Osteoblast (primary cell): ENCODE results near the gene ADD2. TPM values are rescaled to one million over a fixed set of nuclear protein-coding genes. Genes with fewer than 3 reads are reported as not detected.

Experiments used
- DNase-seq: peaks from one replicate; pipeline ENCODE4 v3.0.0; 2011; ENCODE audit warnings: low spot score, mixed read lengths; ENCODE audit not compliant: insufficient read length; ENCODE audit errors: missing footprints
- H2AFZ ChIP-seq: 2 replicates; pipeline ENCODE4 v1.6.0; 2011; ENCODE audit warnings: mild to moderate bottlenecking, low read length
- H3K27ac ChIP-seq: 2 replicates; pipeline ENCODE4 v1.5.1; 2011; ENCODE audit warnings: mild to moderate bottlenecking, low read depth, low read length, moderate library complexity
- H3K27me3 ChIP-seq: 2 replicates; pipeline ENCODE4 v1.6.0; 2012; ENCODE audit warnings: mild to moderate bottlenecking, control low read depth, inconsistent platforms, low read length, moderate library complexity; ENCODE audit not compliant: insufficient read depth
- H3K36me3 ChIP-seq: 2 replicates; pipeline ENCODE4 v1.5.1; 2011; ENCODE audit warnings: mild to moderate bottlenecking, low read length, control low read depth, moderate library complexity; ENCODE audit not compliant: insufficient read depth
- H3K4me1 ChIP-seq: 2 replicates; pipeline ENCODE4 v1.5.1; 2011; ENCODE audit warnings: mild to moderate bottlenecking, low read length, control low read depth, moderate library complexity; ENCODE audit not compliant: insufficient read depth
- H3K4me2 ChIP-seq: 2 replicates; pipeline ENCODE4 v1.6.0; 2011; ENCODE audit warnings: mild to moderate bottlenecking, low read length; ENCODE audit not compliant: insufficient read depth
- H3K4me3 ChIP-seq: fragments of 200-600 bp; sonication (generic); 3 replicates; pipeline ENCODE4 v1.5.1; 2012; ENCODE audit warnings: mild to moderate bottlenecking, low read length, inconsistent platforms; ENCODE audit not compliant: insufficient read depth
- H3K79me2 ChIP-seq: 2 replicates; pipeline ENCODE4 v1.6.0; 2012; ENCODE audit warnings: mild to moderate bottlenecking, low read length, control low read depth, inconsistent platforms; ENCODE audit not compliant: insufficient read depth
- H3K9me3 ChIP-seq: 2 replicates; pipeline ENCODE4 v1.5.1; 2011; ENCODE audit warnings: low read depth, low read length, control low read depth
- H4K20me1 ChIP-seq: 2 replicates; pipeline ENCODE4 v1.6.0; 2012; ENCODE audit warnings: mild to moderate bottlenecking, low read length, control low read depth; ENCODE audit not compliant: insufficient read depth
- total RNA-seq: library from RNA; depleted of rRNA; stranded (reverse); fragments of >200 nt; gene quantifications from 2 replicates; pipeline ENCODE4 v1.2.3, GENCODE V29; 2012
- TF ChIP-seq, protein P1 (sequence below): IDR thresholded peaks from 2 replicates; pipeline ENCODE4 v1.5.1; 2011; ENCODE audit warnings: mild to moderate bottlenecking, low read depth, low read length, moderate library complexity; ENCODE audit errors: extremely low read depth

The ADD2 gene
- total RNA-seq, 1 donor: not detected

DNA sequence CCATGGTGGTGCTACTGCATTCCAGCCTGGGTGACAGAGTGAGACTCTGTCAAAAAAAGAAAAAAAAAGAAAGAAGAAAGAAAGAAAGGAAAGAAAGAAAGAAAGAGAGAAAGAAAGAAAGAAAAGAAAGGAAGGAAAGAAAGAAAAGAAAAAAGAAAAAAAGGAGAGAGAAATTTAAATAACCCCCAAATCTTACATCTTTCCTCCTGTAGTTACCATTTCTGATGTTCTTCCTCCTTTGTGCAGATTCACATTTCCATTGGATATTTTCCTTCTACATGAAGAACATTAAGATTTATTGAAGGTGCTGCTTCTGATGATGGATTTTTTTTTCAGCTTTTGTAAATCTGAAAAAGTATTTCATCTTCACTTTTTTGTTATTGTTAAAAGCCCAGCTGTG is 117.0 kb downstream of the ADD2 start:
- DNase-seq: no peak
- Histone ChIP-seq H4K20me1 (no peaks in the 10 kb centered on the region), H3K79me2 (no peaks in the 10 kb centered on the region), H3K4me3 (no peak overlapping the region), H2AFZ (no peak overlapping the region), H3K36me3 (no peaks in the 10 kb centered on the region), H3K27me3 (peaks cover 24% of the 10 kb centered on the region), H3K4me2 (no peak overlapping the region), H3K27ac (no peak overlapping the region), H3K9me3 (no peaks in the 10 kb centered on the region), H3K4me1 (no peaks in the 10 kb centered on the region)
- TF ChIP-seq, protein P1, sequence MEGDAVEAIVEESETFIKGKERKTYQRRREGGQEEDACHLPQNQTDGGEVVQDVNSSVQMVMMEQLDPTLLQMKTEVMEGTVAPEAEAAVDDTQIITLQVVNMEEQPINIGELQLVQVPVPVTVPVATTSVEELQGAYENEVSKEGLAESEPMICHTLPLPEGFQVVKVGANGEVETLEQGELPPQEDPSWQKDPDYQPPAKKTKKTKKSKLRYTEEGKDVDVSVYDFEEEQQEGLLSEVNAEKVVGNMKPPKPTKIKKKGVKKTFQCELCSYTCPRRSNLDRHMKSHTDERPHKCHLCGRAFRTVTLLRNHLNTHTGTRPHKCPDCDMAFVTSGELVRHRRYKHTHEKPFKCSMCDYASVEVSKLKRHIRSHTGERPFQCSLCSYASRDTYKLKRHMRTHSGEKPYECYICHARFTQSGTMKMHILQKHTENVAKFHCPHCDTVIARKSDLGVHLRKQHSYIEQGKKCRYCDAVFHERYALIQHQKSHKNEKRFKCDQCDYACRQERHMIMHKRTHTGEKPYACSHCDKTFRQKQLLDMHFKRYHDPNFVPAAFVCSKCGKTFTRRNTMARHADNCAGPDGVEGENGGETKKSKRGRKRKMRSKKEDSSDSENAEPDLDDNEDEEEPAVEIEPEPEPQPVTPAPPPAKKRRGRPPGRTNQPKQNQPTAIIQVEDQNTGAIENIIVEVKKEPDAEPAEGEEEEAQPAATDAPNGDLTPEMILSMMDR: no peak

DNA sequence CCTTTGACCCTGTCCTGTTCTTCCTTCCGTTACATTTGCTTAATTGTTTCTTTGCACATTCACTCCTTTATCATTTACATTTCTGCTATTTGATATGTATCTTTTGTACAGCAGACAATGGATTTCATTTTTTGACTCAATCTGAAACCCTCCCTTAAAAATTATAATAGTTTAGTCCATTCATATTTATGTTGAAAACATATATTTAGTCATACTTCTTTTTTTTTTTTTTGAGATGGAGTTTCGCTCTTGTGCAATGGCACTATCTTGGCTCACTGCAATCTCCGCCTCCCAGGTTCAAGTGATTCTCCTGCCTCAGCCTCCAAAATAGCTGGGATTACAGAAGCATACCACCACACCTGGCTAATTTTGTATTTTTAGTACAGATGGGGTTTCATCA is 119.0 kb downstream of the ADD2 start:
- TF ChIP-seq, protein P1: no peak

DNA sequence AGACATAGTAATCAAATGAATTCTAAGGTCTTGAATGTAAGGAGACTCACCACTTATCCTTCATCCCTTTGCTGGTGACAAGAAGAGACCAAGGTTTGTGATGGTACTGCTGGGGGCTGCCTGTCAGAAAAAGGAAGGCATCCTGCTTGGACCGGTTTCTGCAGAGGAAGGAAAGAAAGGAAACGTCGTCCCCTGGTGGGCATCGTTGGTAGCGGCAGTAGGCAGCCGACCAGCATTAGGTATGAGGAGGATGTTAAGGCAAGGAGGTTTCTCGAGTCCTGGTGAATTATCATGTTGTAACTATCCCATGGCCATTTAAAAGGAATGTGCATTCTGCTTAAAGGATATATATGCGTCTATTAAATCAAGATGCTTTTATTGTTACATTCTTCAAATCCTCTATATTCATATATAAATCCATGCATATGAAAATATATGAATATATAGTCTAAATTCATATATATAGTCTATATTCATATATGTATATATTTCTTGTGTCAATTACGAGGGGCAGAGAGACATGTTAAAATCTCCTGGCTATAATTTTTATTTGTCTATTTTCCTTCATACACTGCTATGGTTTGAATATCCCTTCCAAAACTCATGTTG is 120.0 kb downstream of the ADD2 start:
- no peak for DNase-seq

More for the DNA sequence above, 119.0 kb downstream of the ADD2 start:
- Histone ChIP-seq H3K36me3 (no peaks in the 10 kb centered on the region), H2AFZ (no peak overlapping the region), H3K4me1 (no peaks in the 10 kb centered on the region), H3K27ac (no peak overlapping the region), H3K27me3 (peaks cover 15% of the 10 kb centered on the region), H4K20me1 (no peaks in the 10 kb centered on the region), H3K4me3 (no peak overlapping the region), H3K4me2 (no peak overlapping the region), H3K79me2 (no peaks in the 10 kb centered on the region), H3K9me3 (no peaks in the 10 kb centered on the region)
- no peak for DNase-seq

DNA sequence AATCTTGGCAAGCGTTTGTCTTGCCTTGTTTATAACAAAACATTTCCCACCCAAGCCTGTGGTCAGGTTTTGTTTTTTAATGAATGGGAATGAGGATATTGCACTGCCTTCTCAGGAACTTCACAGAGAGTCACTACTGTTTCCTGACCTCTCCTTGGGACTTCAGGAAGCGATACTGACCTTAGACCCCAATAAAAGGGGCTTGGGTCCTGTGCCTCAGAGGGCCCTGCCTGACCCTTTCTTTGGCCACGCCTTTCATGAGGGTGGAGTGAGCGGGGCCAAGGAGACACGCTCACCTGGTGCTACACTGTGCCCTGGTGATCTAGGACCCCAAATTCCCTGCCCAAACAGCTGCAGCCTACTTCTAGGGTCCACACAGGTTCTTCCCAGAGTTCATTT is 121.6 kb downstream of the ADD2 start:
- H4K20me1 ChIP-seq: no peaks in the 10 kb centered on the region
- TF ChIP-seq, protein P1: no peak
- no peaks in the 10 kb centered on the region for H3K79me2 ChIP-seq
- H3K27ac ChIP-seq: no peak overlapping the region
- no peaks in the 10 kb centered on the region for H3K36me3 ChIP-seq
- H2AFZ ChIP-seq: no peak overlapping the region
- no peaks in the 10 kb centered on the region for H3K4me1 ChIP-seq
- no peak overlapping the region for H3K4me3 ChIP-seq
- H3K27me3 ChIP-seq: peaks cover 12% of the 10 kb centered on the region
- no peak for DNase-seq
- no peaks in the 10 kb centered on the region for H3K9me3 ChIP-seq
- H3K4me2 ChIP-seq: no peak overlapping the region

More for the DNA sequence above, 120.0 kb downstream of the ADD2 start:
- no peaks in the 10 kb centered on the region for H4K20me1 ChIP-seq
- no peak overlapping the region for H3K4me2 ChIP-seq
- TF ChIP-seq, protein P1: peak; percentile 99
- no peak overlapping the region for H2AFZ ChIP-seq
- no peak overlapping the region for H3K4me3 ChIP-seq
- no peaks in the 10 kb centered on the region for H3K4me1 ChIP-seq
- H3K79me2 ChIP-seq: no peaks in the 10 kb centered on the region
- H3K9me3 ChIP-seq: no peaks in the 10 kb centered on the region
- H3K27me3 ChIP-seq: peaks cover 15% of the 10 kb centered on the region
- H3K27ac ChIP-seq: no peak overlapping the region
- H3K36me3 ChIP-seq: no peaks in the 10 kb centered on the region
